H1 (cell line): ENCODE measurements around the gene PTGDS. TPM values are rescaled to one million over a fixed set of nuclear protein-coding genes. Genes with fewer than 3 reads are reported as not detected.

Experiments used
- CTCF ChIA-PET: fragments of 300-600 bp; sonication (Branson Sonifier 250); formaldehyde crosslinking; loops from one replicate; lab custom pipeline; 2021; ENCODE audit not compliant: partially characterized antibody; lab: Charles Lee
- POLR2A ChIA-PET: fragments of 300-600 bp; sonication (Branson Sonifier 250); formaldehyde crosslinking; loops from one replicate; lab custom pipeline; 2021; ENCODE audit warnings: inconsistent platforms; ENCODE audit not compliant: partially characterized antibody; lab: Charles Lee
- DNase-seq, 2 experiments: peaks; one replicate each; pipeline versions ENCODE4 v3.0.0 to v3.0.0-alpha.2; 2010 to 2022; ENCODE audit warnings: low spot score in 2 of 2, low read depth in 1 of 2, mixed read lengths in 1 of 2
- FAIRE-seq: peaks from 2 replicates; lab custom pipeline; 2011; peaks lifted over from hg19 to GRCh38; lab: Jason Lieb, UNC
- H2AFZ ChIP-seq: 2 replicates; pipeline ENCODE4 v1.8.1; 2012; ENCODE audit warnings: low read length, inconsistent platforms
- H2AK5ac ChIP-seq: 2 replicates; pipeline ENCODE4 v1.6.1; 2013; ENCODE audit warnings: low read depth, low read length
- H2BK120ac ChIP-seq: replicated peaks from 2 replicates; pipeline ENCODE3; 2013; ENCODE audit warnings: low read depth, low read length, inconsistent platforms
- H2BK12ac ChIP-seq: 2 replicates; pipeline ENCODE4 v1.6.1; 2013; ENCODE audit warnings: low read depth, low read length
- H2BK15ac ChIP-seq: 2 replicates; pipeline ENCODE4 v1.6.1; 2013; ENCODE audit warnings: low read length
- H2BK20ac ChIP-seq: 2 replicates; pipeline ENCODE4 v1.6.1; 2013; ENCODE audit warnings: low read length
- H2BK5ac ChIP-seq: 2 replicates; pipeline ENCODE4 v1.6.1; 2013; ENCODE audit warnings: low read depth, low read length
- H3K14ac ChIP-seq: 2 replicates; pipeline ENCODE4 v1.6.1; 2013; ENCODE audit warnings: inconsistent platforms; ENCODE audit not compliant: insufficient read length
- H3K18ac ChIP-seq: 2 replicates; pipeline ENCODE4 v1.6.1; 2013; ENCODE audit warnings: low read length; ENCODE audit errors: extremely low read depth
- H3K23ac ChIP-seq: 2 replicates; pipeline ENCODE4 v1.6.1; 2013; ENCODE audit warnings: inconsistent platforms; ENCODE audit not compliant: insufficient read length
- H3K23me2 ChIP-seq: 2 replicates; pipeline ENCODE4 v1.6.1; 2013; ENCODE audit warnings: low read depth, low read length
- H3K27ac ChIP-seq: 2 replicates; pipeline ENCODE4 v1.6.1; 2011; ENCODE audit warnings: low read depth, low read length, inconsistent platforms
- H3K27me3 ChIP-seq, 4 experiments: replicated peaks in 1 of 4; 1 replicate in 1 of 4; 2 replicates in 3 of 4; pipeline versions ENCODE4 v1.6.1 to v1.8.1; 2011 to 2013; ENCODE audit warnings: low read length in 3 of 4, mild to moderate bottlenecking in 3 of 4, inconsistent platforms in 2 of 4, mixed read lengths in 2 of 4, moderate library complexity in 1 of 4; ENCODE audit not compliant: control insufficient read depth in 3 of 4, insufficient read depth in 3 of 4; ENCODE audit errors: extremely low read depth in 1 of 4
- H3K36me3 ChIP-seq, 4 experiments: 2 replicates each; pipeline versions ENCODE4 v1.6.1 to v1.8.1; 2011 to 2013; ENCODE audit warnings: mild to moderate bottlenecking in 4 of 4, low read length in 3 of 4, moderate library complexity in 2 of 4, control low read depth in 1 of 4, inconsistent platforms in 1 of 4; ENCODE audit not compliant: insufficient read depth in 4 of 4, control insufficient read depth in 2 of 4
- H3K4ac ChIP-seq: replicated peaks from 2 replicates; pipeline ENCODE3; 2013; ENCODE audit warnings: low read length, low read depth, mixed read lengths, inconsistent platforms; ENCODE audit not compliant: insufficient read length
- H3K4me1 ChIP-seq, 4 experiments: replicated peaks in 1 of 4; 1 replicate in 1 of 4; 2 replicates in 3 of 4; pipeline versions ENCODE4 v1.6.1 to v1.8.1; 2011 to 2013; ENCODE audit warnings: low read length in 3 of 4, inconsistent platforms in 2 of 4, mixed read lengths in 1 of 4; ENCODE audit not compliant: insufficient read depth in 4 of 4, control insufficient read depth in 3 of 4
- H3K4me2 ChIP-seq, 2 experiments: 2 replicates each; pipeline versions ENCODE4 v1.6.1 to v1.8.1; 2011 to 2013; ENCODE audit warnings: low read depth in 2 of 2, low read length in 2 of 2, control low read depth in 1 of 2, inconsistent platforms in 1 of 2, mild to moderate bottlenecking in 1 of 2; ENCODE audit not compliant: insufficient read depth in 1 of 2
- H3K4me3 ChIP-seq, 4 experiments: fragments of 200-600, 300-600 bp in 1 of 4; sonication (generic), shearing (Covaris generic), sonication (Bioruptor Twin) in 1 of 4; 2 replicates each; pipeline versions ENCODE4 v1.5.1 to v1.8.1; 2011 to 2016; ENCODE audit warnings: low read length in 4 of 4, low read depth in 3 of 4, control low read depth in 2 of 4, inconsistent platforms in 2 of 4, mild to moderate bottlenecking in 2 of 4, mixed read lengths in 1 of 4, moderate library complexity in 1 of 4; ENCODE audit not compliant: insufficient read depth in 2 of 4; ENCODE audit errors: extremely low read depth in 1 of 4
- H3K56ac ChIP-seq: replicated peaks from 2 replicates; pipeline ENCODE3; 2013; ENCODE audit warnings: low read depth, mild to moderate bottlenecking, mixed read lengths, low read length, inconsistent platforms; ENCODE audit not compliant: insufficient read length
- H3K79me1 ChIP-seq: 2 replicates; pipeline ENCODE4 v1.6.1; 2013; ENCODE audit warnings: low read depth, low read length, control low read depth
- H3K79me2 ChIP-seq, 2 experiments: 2 replicates each; pipeline versions ENCODE4 v1.6.1 to v1.8.1; 2012 to 2013; ENCODE audit warnings: low read length in 2 of 2, mild to moderate bottlenecking in 2 of 2, inconsistent platforms in 1 of 2; ENCODE audit not compliant: insufficient read depth in 2 of 2, control insufficient read depth in 1 of 2
- H3K9ac ChIP-seq, 4 experiments: replicated peaks in 1 of 4; 1 replicate in 1 of 4; 2 replicates in 3 of 4; pipeline versions ENCODE4 v1.6.1 to v1.8.1; 2011 to 2013; ENCODE audit warnings: low read depth in 3 of 4, low read length in 3 of 4, control low read depth in 2 of 4, mild to moderate bottlenecking in 2 of 4, moderate library complexity in 2 of 4, inconsistent platforms in 1 of 4; ENCODE audit errors: extremely low read depth in 1 of 4
- H3K9me3 ChIP-seq, 2 experiments: 2 replicates each; pipeline versions ENCODE4 v1.6.1 to v1.8.1; 2012 to 2013; ENCODE audit warnings: mild to moderate bottlenecking in 2 of 2, moderate library complexity in 2 of 2, control low read depth in 1 of 2, inconsistent platforms in 1 of 2, low read depth in 1 of 2, low read length in 1 of 2, mixed read lengths in 1 of 2; ENCODE audit not compliant: insufficient read depth in 2 of 2
- H4K20me1 ChIP-seq, 2 experiments: replicated peaks in 1 of 2; 2 replicates each; pipeline versions ENCODE3 to v1.8.1; 2011 to 2013; ENCODE audit warnings: inconsistent platforms in 2 of 2, low read length in 2 of 2, mild to moderate bottlenecking in 1 of 2; ENCODE audit not compliant: insufficient read depth in 2 of 2, control insufficient read depth in 1 of 2
- H4K5ac ChIP-seq: 2 replicates; pipeline ENCODE4 v1.6.1; 2013; ENCODE audit warnings: low read length, low read depth, mixed read lengths, inconsistent platforms; ENCODE audit not compliant: insufficient read length
- H4K8ac ChIP-seq: 2 replicates; pipeline ENCODE4 v1.8.0; 2013; ENCODE audit warnings: mild to moderate bottlenecking, moderate library complexity, low read length, inconsistent platforms; ENCODE audit not compliant: insufficient read depth; ENCODE audit errors: extremely low read depth
- H4K91ac ChIP-seq: replicated peaks from 2 replicates; pipeline ENCODE3; 2013; ENCODE audit warnings: low read length, mixed read lengths, inconsistent platforms; ENCODE audit not compliant: insufficient read length
- ASH2L ChIP-seq: fragments of 200-600, 300-600 bp; sonication (generic); IDR thresholded peaks from one replicate; pipeline ENCODE4 v1.7.1; 2017; ENCODE audit warnings: low read length
- CTBP2 ChIP-seq: IDR thresholded peaks from 2 replicates; pipeline ENCODE4 v1.7.0; 2011; ENCODE audit warnings: borderline replicate concordance, mild to moderate bottlenecking, moderate library complexity, mixed read lengths, low read length; ENCODE audit not compliant: insufficient read depth, insufficient read length
- EGR1 ChIP-seq: IDR thresholded peaks from 2 replicates; pipeline ENCODE4 v1.6.1; 2011; ENCODE audit warnings: low read depth, low read length, borderline replicate concordance
- NRF1 ChIP-seq: IDR thresholded peaks from 2 replicates; pipeline ENCODE4 v1.6.1; 2011; ENCODE audit warnings: mild to moderate bottlenecking, low read depth, low read length, improper control_type of control experiment
- POU5F1 ChIP-seq: IDR thresholded peaks from 2 replicates; pipeline ENCODE4 v1.6.1; 2011; ENCODE audit warnings: low read depth, mild to moderate bottlenecking, low read length, moderate library complexity
- RAD21 ChIP-seq, 2 experiments: IDR thresholded peaks in 1 of 2; conservative IDR thresholded peaks in 1 of 2; 2 replicates each; pipeline ENCODE4 v1.6.1; 2011; ENCODE audit warnings: low read depth in 2 of 2, low read length in 2 of 2, improper control_type of control experiment in 1 of 2, inconsistent platforms in 1 of 2, mild to moderate bottlenecking in 1 of 2, moderate library complexity in 1 of 2
- SAP30 ChIP-seq: fragments of 300-600 bp; sonication (generic); IDR thresholded peaks from 2 replicates; pipeline ENCODE4 v1.7.1; 2012; ENCODE audit warnings: low read length, moderate library complexity, mild to moderate bottlenecking, inconsistent platforms; ENCODE audit not compliant: insufficient read depth, insufficient replicate concordance
- SIRT6 ChIP-seq: IDR thresholded peaks from one replicate; pipeline ENCODE4 v1.7.1; 2012; ENCODE audit warnings: low read length, inconsistent platforms
- SIX5 ChIP-seq: IDR thresholded peaks from 2 replicates; pipeline ENCODE4 v1.6.1; 2011; ENCODE audit warnings: mild to moderate bottlenecking, low read depth, low read length
- SP2 ChIP-seq: IDR thresholded peaks from 2 replicates; pipeline ENCODE4 v1.6.1; 2012; ENCODE audit warnings: mild to moderate bottlenecking, low read length, inconsistent platforms
- TBP ChIP-seq: IDR thresholded peaks from 2 replicates; pipeline ENCODE4 v1.6.1; 2011; ENCODE audit warnings: low read depth, low read length, improper control_type of control experiment
- YY1 ChIP-seq: IDR thresholded peaks from 2 replicates; pipeline ENCODE4 v1.6.1; 2011; ENCODE audit warnings: low read depth, mild to moderate bottlenecking, low read length
- WGBS, 2 experiments: shearing (Covaris generic) in 1 of 2; methylation state at CpG; one replicate each; pipeline versions ENCODE4 v1.1.6 to v1.1.7; 2013 to 2015; ENCODE audit warnings: low lambda C conversion rate in 2 of 2, mixed read lengths in 2 of 2, inconsistent platforms in 1 of 2, low coverage in 1 of 2, missing lambda C conversion rate in 1 of 2; ENCODE audit not compliant: insufficient replicate concordance in 2 of 2, insufficient coverage in 1 of 2, insufficient read length in 1 of 2; ENCODE audit errors: extremely low coverage in 1 of 2, missing lambda C conversion rate in 1 of 2; 5-methylcytosine and 5-hydroxymethylcytosine counted together
- polyA plus RNA-seq, 7 experiments: library from polyadenylated mRNA; depleted of rRNA in 3 of 7; stranded (reverse) in 5 of 7; unstranded in 2 of 7; fragments of >200 nt in 5 of 7; fragments of 200-250 nt in 2 of 7; gene quantifications; 1 replicate in 5 of 7; 2 replicates in 1 of 7; 4 replicates in 1 of 7; pipeline versions ENCODE4 v1.2.1 to v1.2.3, GENCODE V29; 2011 to 2013; ENCODE audit warnings: missing spikeins in 2 of 7, mixed read lengths in 2 of 7
- total RNA-seq: library from RNA; stranded (reverse); fragmentation: NEBNext Ultra II Directional; extraction: Animal tissue kit (Norgen Biotek cat#: 25700); gene quantifications from 2 replicates; pipeline ENCODE4 v1.2.1, GENCODE V29; 2021
- TF ChIP-seq, protein P1 (sequence below): IDR thresholded peaks from 2 replicates; pipeline ENCODE4 v1.6.1; 2012; ENCODE audit warnings: inconsistent platforms

Gene PTGDS
- total and polyA plus RNA-seq, 2 of the 8 experiments (the other 6 are each of a cell fraction or from before 2014, with no cell fraction given): 1.7 to 2.3 TPM

DNA sequence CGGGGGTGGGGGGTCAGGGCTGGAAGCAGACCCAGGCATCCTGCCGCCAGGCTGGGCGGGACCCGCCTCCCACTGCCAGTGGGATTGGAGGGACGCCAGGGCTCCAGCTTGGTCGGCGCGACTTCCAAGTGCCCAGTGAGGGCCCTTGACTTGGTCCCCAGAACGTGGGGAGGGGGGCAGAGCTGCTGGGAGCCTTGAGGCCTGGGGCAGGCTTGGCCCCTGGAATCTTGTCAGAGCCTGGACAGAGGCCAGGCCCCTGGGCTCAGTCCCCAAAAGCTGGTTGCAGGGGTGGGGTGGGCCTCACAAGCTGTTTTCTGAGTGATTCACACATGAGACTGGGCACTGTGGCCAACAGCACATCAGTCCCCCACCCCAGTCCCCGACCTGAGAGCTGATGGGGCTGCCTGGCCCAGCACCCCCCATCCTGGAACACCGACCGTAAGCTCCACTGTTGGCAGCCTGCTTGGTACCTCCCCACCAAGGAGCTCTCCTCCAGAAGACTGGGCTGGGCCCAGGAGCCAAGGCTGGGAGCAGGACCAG lies 18.5 kb downstream of the PTGDS start:
- Histone ChIP-seq H3K4me1 (peaks cover 0 to 20% (median 11%) of the 10 kb centered on the region in 4 experiments; a peak in 6 of 7 replicates), H2AK5ac (no peak overlapping the region), H4K91ac (no peak overlapping the region), H3K23me2 (peaks cover 17% of the 10 kb centered on the region), H4K20me1 (peaks cover 0 to 2% of the 10 kb centered on the region in 2 experiments), H3K18ac (no peak overlapping the region), H3K4me2 (peak overlapping the region in 1 of 2 experiments; percentile 77; a peak in 1 of 4 replicates), H3K9me3 (0 out of 4 replicates have a peak, but pooled peaks cover 1 to 3% of the 10 kb centered on the region in 2 experiments), H3K27me3 (peaks cover 0 to 5% (median 3%) of the 10 kb centered on the region in 4 experiments; a peak in 3 of 7 replicates), H3K14ac (no peak overlapping the region), H2BK12ac (no peak overlapping the region), H2BK120ac (no peak overlapping the region), H2AFZ (no peak overlapping the region), H3K36me3 (peaks cover 0 to 2% (median 0%) of the 10 kb centered on the region in 4 experiments; a peak in 1 of 8 replicates), H2BK5ac (no peak overlapping the region), H3K79me2 (no peaks in the 10 kb centered on the region), H3K4ac (no peak overlapping the region), H2BK20ac (no peak overlapping the region), H3K9ac (no peak overlapping the region), H3K79me1 (no peaks in the 10 kb centered on the region), H4K5ac (no peak overlapping the region), H3K27ac (no peak overlapping the region), H3K56ac (no peak overlapping the region), H3K23ac (no peak overlapping the region), H2BK15ac (no peak overlapping the region), H4K8ac (no peak overlapping the region), H3K4me3 (0 out of 8 replicates have a peak overlapping the region, but pooled peaks of 1 of the 4 experiments have one; percentile 50)
- WGBS, 2 experiments: 74% methylated on average over 3 of the region's 12 CpGs; no CpG with 5 or more reads in 1 of the 2 experiments
- DNase-seq: no peak
- FAIRE-seq: no peak
- CTCF ChIA-PET: interaction anchor here (0.6 to 5.6 kb wide), 14 partner anchors 8 to 179 kb away, joined by 3 to 29 read pairs (median 4); partner anchors contain the start of genes ABCA2, FUT7, LCNL1 and PTGDS
- POLR2A ChIA-PET: interaction anchor here (0.8 to 1.4 kb wide), 5 partner anchors 10 to 152 kb away, joined by 3 to 5 read pairs (median 3); no protein-coding TSS in a partner anchor
- TF ChIP-seq YY1 (no peak), NRF1 (no peak), SIX5 (no peak), EGR1 (no peak), TBP (no peak), SAP30 (no peak), SP2 (no peak), CTBP2 (no peak), RAD21 (IDR thresholded peaks at IDR 0.05 in 1 of 2, conservative IDR thresholded peaks at IDR 0.05 in 1 of 2; ENCODE audit: low read depth in 2 of 2, low read length in 2 of 2) (no peak), POU5F1 (no peak), SIRT6 (no peak), ASH2L (no peak)
- TF ChIP-seq, protein P1, sequence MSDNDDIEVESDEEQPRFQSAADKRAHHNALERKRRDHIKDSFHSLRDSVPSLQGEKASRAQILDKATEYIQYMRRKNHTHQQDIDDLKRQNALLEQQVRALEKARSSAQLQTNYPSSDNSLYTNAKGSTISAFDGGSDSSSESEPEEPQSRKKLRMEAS: no peak
